GM19468 (cell line): ENCODE results near the gene SOX14.

Experiments used
- ATAC-seq: cut with Tn5 transposase; IDR thresholded peaks from one replicate; pipeline ENCODE4 v1.9.1; 2021; ENCODE audit warnings: mild to moderate bottlenecking, moderate library complexity, moderate number of reproducible peaks; ENCODE audit not compliant: unreplicated experiment; ENCODE audit errors: extremely low read depth

Gene SOX14

DNA sequence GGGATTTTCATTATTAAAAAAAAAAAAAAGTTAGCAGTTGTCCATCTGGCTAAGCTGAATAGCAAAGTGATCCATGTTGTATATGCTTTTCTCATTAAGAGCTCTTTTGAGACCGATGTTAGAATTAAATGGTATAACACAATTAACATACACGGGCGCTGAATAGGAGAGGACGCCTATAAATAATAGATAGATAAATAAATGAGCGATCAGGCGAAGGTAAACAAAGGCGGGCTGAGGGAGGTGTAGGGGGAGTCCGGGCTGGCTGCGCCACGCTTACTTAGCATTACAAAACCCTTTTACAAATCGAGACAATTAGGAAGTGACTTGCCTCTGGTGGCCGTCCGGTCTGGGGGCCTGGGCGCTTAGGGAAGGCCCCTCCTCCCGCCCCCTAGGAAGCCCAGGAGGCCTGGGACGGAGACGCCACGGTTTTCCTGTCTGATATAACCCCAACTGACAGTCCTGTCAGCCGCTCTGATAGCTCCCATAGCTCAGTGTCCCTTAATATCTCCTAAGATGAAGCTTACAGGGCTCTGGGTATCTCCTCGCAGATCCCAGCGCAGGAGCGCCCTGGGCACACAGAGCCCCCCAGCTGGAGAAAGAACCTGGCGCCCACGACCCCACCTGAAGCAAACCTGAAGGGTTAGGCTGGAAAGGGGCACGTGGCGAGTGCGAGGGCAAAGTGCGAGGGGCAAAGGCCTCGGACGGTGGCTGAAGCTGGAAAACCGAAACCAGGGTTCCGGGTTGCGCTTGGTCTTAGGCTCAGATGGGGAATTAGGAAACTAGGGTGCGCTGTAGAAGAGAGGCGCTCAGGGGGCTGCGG, 3.6 kb downstream of the SOX14 start:
- ATAC-seq = no peak

DNA sequence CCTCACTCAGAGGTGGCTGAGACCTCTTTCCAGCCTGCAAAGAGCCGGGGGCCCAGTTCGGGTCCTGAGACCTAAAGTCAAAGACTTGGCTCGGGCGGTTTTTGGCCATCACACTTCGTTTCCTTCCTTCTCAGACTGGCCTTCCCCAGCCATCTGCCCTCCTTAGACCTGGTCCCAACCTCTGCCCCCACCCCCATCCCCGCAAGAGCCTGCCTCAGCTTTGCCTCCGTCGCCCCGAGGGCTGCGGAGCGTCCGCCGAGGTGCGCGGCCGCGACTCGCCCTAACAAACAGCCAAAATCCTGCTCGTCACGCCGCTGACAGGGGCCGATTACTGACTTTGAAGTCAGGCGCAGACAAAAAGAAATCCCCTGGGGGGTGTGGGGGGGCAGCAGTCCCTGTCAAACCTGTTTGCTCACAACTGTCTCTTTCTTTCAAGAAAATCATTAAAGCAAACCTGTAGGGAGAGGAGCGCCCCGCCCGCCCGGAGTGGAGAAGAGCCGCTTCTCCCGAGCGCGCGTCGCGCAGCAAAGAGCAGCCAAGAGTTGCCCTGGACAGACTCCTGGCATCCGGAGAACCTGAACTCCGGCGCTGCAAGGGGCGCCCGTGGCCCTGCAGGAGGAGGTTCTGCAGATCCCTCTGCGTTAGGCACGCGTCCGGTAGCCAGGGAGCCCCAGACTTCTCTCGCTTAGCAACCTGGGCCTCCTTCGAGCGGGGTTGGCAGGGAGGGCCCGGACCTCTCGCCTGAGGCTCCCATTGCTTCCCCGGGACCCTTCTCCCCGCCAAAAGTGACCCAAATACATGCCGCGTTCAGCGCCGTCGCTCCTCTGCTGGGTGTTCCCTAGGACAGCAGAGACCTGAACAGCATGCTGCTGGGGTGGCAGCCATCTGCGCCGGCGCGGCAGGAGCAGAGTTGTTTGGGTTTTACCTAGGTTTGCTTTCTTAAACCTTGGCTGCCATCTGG, 4.5 kb downstream of the SOX14 start:
- ATAC-seq = no peak

DNA sequence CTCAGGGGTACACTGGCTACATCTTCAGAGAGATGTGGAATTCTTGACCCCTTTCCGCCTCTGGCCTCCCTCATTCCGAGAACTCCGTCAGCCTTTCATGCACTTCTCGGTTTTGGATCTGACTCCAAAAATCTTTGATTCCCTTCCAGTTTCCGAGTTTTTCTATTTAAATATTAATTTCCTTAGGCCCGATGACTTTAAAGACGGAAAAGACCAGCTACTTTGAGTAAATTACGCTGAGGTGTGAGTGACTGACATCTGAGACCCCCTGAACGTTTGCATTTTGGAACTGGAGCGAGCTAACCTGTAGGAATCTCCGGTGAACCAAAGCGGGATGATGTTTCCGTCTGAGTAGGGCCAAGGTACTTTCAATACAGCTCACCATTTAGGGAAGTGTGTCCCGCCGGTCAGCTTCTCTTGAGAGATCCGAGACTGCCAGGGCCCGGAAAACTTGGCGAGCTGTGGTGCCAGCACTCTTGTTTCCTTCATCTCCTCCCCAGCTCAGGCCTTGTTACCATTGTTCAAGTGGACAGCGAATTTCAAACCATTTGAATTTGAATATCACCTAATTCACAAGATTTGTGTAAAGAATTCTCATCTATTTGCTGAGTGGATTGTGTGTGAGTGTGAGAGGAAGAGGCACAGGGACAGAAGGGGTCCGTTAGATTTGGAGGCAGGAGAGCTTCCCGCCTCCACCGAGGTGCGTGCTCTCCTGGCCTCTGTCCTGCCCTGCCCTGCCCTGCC, 5.4 kb downstream of the SOX14 start:
- ATAC-seq = no peak

DNA sequence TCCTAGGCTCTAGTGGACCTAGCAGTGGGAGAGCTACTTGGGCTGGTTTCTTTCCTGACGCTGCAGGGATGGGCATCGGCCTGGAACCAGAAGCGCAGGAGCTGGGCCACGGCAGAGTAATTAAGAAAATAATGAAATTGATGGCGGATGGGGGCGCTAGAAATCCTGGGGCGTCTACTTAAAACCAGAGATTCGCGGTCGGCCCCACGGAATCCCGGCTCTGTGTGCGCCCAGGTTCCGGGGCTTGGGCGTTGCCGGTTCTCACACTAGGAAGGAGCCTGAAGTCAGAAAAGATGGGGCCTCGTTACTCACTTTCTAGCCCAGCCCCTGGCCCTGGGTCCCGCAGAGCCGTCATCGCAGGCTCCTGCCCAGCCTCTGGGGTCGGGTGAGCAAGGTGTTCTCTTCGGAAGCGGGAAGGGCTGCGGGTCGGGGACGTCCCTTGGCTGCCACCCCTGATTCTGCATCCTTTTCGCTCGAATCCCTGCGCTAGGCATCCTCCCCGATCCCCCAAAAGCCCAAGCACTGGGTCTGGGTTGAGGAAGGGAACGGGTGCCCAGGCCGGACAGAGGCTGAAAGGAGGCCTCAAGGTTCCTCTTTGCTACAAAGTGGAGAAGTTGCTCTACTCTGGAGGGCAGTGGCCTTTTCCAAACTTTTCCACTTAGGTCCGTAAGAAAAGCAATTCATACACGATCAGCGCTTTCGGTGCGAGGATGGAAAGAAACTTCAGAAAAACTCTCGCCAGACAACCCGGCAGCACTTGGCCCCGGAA, 6.1 kb downstream of the SOX14 start:
- ATAC-seq = no peak

DNA sequence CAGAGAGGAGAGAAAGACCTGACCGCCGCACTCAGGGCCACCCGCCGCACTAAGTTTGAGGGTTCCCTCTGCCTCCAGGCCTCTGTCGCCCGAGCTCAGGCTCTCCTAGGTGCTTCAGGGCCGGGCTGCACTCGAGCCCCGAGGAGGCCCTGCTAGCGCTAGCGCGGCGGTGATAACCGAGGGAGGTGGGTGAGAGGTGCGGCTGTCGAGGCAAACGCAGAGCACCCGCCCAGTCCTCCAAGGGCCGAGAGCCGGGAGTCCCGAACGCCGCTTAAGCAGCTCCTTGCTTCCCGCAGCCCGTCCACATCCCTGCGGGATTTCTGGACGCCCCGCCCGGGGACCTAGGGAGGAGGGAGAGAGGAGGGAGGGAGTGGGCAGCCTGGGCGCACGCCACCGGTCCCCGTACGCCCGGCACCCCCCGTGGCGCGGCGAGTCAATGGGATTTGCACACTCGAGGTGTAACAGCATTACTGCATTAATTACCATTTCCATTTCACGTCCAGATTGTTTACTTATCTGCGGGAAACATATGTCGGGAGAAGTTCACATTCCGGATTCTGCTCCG, 6.8 kb downstream of the SOX14 start:
- no peak for ATAC-seq

DNA sequence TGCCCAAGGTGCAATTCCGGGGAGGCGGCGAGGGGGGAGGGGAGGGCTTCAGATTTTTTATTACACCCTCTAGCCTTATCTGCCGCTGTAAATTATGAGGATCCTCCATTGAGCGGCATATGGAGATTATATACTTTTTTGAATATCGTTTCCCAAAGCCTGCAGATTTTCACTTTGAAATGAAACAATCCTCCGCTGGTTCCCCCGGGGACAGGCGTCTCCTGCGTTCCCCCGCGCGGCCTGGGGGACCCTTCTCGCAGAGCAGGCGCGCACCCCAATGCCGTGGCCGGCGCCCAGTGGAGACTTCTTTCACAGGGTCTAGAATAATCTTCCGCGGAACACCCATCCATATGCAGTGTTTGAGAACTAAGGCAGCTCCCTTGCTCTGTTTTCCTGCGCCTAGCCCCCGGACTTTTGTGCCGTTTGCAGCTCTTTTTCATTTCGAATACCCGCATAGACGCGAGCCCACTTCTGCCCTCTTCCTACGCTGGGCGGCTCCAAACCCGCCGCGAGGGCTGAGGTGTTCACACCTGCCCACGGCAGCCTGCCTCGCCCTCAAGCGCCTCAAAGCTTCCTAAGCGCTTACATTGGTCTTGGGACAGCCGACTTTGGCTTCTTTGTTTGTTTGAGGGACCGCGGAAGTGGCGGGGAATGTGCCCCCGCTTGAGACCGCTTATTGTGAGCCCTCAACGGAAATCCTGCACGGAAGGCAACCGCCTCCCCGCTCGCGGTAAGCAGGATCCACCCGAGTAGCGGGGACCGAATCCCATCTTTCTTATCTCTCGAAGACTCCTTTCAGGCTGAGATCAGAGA, 7.5 kb downstream of the SOX14 start:
- ATAC-seq = no peak

DNA sequence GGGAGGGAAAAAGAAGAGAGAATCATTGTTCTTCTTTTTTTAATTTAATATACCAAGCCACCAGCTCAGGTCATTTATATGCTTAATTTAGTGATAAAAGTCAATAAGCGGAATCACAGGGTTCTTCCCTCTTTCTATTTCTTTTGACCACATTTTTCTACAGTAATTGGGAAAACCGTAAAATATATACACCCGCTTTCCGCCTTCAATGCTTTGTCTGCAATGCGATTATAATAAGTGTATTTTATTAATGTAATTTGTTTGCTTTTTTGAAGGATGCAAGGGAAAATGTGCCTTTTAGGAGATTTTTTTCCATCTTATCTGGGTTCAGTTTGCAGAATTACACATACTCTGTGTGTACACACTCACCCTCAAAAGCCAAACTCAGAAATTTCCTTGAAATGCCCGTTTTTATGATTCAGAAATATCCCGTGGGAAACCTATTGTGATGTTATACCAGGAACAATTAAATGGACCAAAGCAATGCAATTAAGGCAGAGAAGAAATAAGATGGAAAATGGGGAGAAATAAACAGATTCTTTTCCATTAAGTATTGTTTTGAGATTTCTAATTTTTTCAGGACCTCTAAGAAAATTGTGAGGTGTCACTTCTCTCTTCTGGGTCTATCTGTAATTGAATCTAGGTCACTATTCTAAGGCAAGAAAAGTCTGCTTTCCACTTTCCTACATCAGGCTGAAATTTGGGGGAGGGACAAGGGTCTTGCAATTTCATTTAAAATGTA, 8.3 kb downstream of the SOX14 start:
- ATAC-seq = no peak

DNA sequence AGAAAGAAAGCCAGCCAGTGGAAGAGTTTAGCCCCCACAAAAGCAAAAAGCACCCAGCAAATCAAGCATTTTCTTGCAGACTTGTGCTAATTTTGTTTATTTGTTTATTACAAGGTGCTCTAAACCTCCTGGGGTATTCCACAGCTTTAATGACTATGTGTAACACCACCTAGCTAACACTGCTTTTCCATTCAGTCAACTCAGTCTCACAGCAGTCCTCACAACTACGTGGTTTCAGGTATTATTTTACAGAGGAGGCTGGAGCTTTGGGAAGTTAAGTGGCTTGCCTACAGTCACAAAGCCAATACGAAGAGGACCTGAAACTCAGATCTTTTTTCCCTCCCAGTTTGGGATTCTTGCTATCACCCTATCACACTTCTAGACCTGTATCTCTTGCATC, 14.8 kb downstream of the SOX14 start:
- ATAC-seq = no peak

DNA sequence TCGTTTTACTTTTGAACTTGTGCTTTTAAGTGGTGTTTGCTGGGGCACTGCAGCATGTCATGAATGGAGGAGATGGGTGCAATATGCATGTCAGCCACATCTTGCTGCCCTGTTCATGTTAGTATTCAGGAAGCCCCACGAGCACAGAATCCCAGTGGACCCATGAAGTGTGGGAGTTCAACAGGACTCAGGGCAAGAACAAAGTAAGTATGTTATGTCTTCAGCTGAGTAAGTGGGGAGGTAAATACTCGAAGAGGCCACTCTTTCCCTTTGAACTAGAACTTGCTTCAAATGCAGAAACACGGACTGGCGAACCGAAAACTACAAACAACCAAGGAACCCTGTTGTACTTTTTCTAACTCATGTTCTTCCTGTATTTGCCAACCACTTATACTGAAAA, 23.4 kb downstream of the SOX14 start:
- ATAC-seq = no peak

DNA sequence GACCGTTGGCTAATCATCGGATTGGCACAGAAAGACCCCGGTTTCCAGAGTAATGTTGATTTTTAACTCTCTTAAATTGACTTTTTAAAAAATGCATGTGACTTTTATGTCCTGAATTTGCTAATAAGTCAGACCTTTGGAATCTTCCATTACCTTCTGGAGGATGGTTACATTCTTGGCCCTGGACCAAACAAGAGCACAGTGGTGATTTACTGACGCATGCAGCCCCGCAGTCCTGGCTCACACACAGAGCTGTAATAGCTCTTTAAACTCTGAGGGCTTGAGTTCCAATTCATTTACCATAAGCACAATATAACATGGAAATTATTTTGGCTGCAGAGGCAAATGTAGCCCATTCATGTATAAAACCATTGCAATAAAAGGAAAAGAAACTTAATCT, 25.1 kb downstream of the SOX14 start:
- no peak for ATAC-seq

DNA sequence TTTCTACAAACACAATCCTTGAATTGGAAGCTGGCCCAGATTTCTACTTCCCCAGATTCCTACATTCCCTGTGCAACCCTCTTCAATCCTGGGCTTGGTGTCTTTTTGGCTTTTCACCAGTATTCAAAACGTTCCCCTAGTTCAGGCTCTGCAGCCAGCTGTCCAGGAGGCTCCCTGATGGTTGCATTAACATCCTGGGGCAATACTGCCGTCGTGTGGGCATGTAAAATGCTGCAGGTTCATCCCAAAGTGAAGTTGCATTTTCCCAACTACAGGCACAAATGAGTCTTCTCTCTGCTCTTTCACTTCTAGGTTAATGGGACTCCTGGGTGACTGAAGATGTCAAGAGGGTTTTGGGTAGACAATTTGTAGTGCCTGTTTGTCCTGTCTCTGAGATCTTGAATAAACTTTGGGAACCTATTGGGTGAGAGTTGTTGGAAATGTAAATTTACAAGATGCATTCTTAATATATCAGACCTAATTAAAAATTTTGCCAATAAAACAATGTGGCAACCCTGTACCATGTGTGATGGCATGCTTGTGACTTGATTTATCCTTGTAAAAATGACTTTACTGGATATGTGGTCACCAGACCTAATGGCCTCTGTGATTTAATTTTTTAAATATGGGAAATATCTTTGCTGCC, 28.6 kb downstream of the SOX14 start:
- ATAC-seq = no peak

DNA sequence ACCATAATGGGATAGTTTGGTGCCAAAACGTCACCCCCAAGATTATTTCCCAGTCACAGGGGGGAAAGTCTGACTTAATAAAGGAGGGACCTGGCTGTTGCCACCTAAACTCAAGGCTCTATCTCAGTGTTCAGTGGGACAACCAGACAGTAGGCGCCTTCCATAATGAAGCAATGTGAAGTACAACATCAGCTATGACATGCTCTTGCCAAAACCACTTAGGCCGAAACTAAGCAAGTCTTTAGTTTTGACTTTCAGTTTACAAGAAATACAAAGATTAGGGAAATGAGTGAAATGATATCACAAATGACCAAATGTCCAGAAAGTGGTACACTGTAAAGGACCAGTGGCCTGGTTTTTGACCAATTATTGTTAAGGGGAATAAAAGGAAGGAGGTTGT, 32.9 kb downstream of the SOX14 start:
- no peak for ATAC-seq

DNA sequence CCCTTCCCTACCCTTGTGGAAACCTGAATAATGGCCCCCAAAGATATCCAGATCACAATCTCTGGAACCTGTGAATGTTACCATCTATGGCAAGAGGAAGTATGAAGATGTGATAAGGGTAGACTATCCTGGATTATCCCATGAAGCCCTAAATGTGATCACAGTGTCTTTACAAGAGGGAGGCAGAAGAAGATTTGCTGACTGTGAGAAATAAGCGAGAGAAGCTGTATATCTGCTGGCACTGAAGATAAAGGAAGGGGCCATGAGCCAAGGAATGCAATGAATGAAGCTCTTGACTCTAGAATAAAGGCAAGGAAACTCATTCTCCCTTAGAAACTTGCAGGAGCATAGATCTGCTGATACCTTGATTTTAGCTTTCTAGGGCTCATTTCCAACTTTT, 39.1 kb downstream of the SOX14 start:
- no peak for ATAC-seq

DNA sequence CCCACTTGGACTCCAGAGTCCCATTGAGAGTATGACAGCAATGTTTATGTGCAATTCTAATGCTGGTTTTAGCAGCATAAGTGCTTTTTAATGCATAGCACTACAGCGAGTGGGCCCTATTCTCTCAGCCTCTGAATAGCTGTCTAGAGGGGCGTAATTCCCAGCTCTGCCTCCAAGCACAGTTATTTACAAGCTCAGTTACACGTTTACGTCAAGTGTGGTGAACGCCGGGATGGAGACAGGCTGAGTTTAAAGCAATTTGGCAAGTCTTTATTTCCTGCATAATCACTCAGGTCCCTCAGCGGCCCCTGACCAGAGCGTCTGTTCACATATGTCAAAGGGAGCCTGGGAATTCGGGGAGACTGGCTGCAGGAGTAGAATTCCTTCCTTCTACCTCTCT, 43.9 kb downstream of the SOX14 start:
- no peak for ATAC-seq

DNA sequence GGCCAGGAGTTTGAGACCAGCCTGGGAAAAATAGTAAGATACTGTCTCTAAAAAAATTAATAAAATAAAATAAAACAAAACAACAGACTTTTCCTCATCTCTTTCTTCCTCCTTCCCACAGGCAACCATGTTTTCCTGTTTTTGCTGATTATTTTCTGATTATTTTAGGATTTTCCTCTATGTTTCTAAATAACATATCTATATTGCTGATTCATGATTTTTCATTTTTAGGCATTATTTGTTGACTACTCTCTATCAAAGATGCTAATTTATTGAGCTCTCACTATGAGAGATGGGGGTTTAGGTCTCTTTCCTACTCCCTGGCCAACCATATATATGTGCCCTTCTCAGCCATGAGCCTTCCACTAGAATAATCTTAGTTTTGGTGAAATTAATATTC, 45.4 kb downstream of the SOX14 start:
- no peak for ATAC-seq

DNA sequence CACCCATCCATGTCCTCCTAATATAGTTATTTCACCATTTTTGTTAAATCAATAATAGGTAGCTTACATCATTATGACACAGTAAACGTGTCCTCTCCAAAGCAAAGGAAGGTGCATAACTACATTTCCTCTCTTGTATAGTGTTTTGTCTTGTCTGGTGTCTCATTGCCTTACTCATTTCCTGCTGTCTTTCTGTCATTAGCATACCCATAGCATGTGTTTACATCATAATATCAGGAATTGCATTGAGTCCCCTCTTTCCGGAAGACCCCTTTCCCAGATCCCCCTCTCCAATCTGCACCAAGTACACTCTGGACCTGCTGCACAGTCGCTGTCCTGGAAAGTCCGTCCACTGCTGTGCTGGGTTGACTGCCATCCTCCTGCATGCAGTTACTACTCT, 47.9 kb downstream of the SOX14 start:
- ATAC-seq = no peak

DNA sequence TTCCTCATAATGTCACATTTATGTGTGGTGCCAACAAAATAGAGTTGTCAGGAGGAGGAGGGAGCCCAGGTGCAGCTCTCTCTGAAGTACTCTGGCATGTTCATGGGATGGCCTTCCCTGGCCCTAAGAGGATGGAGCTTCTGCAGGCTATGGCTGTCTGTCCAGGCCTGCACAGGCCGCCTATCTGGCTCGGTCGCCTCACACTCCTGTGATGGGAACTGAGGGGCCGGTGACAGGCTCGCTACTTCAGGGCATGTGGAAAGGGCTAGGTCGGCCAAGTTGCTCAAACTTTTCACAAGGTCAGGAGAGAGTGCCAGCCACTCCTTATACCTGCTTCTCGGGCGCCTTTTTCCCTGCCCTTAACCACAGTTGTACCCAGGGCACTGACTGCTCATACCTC, 51.1 kb downstream of the SOX14 start:
- no peak for ATAC-seq
